NCI-H1436 (cell line): ENCODE data around the gene FIGN.

ENCODE experiments used
- DNase-seq: peaks from one replicate; lab custom pipeline; 2025; lab: John Stamatoyannopoulos, UW

FIGN gene

GRCh38 chr2:163737190-163737439 lies 1.3 kb upstream of the FIGN start:
- DNase-seq: no peak

- DNase-seq: peak; percentile 67
Measured at GRCh38 chr2:163736433-163737189, 803 bp upstream of the FIGN start.

- no peak for DNase-seq
Measured at GRCh38 chr2:163734881-163735684, 725 bp downstream of the FIGN start.

GRCh38 chr2:163734401-163734800 lies 1.4 kb downstream of the FIGN start:
- DNase-seq: no peak

GRCh38 chr2:163733956-163734355 lies 1.9 kb downstream of the FIGN start:
- no peak for DNase-seq

GRCh38 chr2:163733301-163733938 lies 2.4 kb downstream of the FIGN start:
- no peak for DNase-seq

- no peak for DNase-seq
Measured at GRCh38 chr2:163732727-163733126, 3.1 kb downstream of the FIGN start.

GRCh38 chr2:163731735-163732134 lies 4.1 kb downstream of the FIGN start:
- no peak for DNase-seq

- DNase-seq: no peak
Measured at GRCh38 chr2:163730556-163730955, 5.3 kb downstream of the FIGN start.

GRCh38 chr2:163729636-163730273 lies 6.1 kb downstream of the FIGN start:
- DNase-seq: no peak

- no peak for DNase-seq
Measured at GRCh38 chr2:163723881-163724280, 11.9 kb downstream of the FIGN start.

- no peak for DNase-seq
Measured at GRCh38 chr2:163723348-163723747, 12.5 kb downstream of the FIGN start.

- DNase-seq: no peak
Measured at GRCh38 chr2:163719331-163719730, 16.5 kb downstream of the FIGN start.

GRCh38 chr2:163717993-163718680 lies 17.7 kb downstream of the FIGN start:
- no peak for DNase-seq

GRCh38 chr2:163717515-163717914 lies 18.3 kb downstream of the FIGN start:
- no peak for DNase-seq

GRCh38 chr2:163716101-163716500 lies 19.7 kb downstream of the FIGN start:
- DNase-seq: no peak

- DNase-seq: no peak
Measured at GRCh38 chr2:163715668-163716067, 20.1 kb downstream of the FIGN start.

- DNase-seq: no peak
Measured at GRCh38 chr2:163715199-163715598, 20.6 kb downstream of the FIGN start.

- no peak for DNase-seq
Measured at GRCh38 chr2:163713534-163714311, 22.1 kb downstream of the FIGN start.

GRCh38 chr2:163711699-163712098 lies 24.1 kb downstream of the FIGN start:
- DNase-seq: no peak

- no peak for DNase-seq
Measured at GRCh38 chr2:163711258-163711657, 24.6 kb downstream of the FIGN start.
